Cardiac septum (tissue), 1 donor: ENCODE data around the gene MCM7. TPM values are rescaled to one million over a fixed set of nuclear protein-coding genes. Genes with fewer than 3 reads are reported as not detected.

ENCODE experiments used
- DNase-seq: peaks from one replicate; pipeline ENCODE4 v3.0.0-alpha.2; 2020; ENCODE audit warnings: low spot score
- intact Hi-C: fragments of 100-400 bp; cut with DNase I; formaldehyde crosslinking; loops from one replicate; pipeline ENCODE4 v1.14.0; 2022
- total RNA-seq: library from RNA; stranded (reverse); fragmentation: NEBNext Ultra II Directional; extraction: Animal tissue kit (Norgen Biotek cat#: 25700); gene quantifications from one replicate; pipeline ENCODE4 v1.2.1, GENCODE V29; 2021
- donor health status: DM: no; HTN: no; CAD: no.

The MCM7 gene
- total RNA-seq, 1 donor from 2014 or later: 20.5 TPM

DNA sequence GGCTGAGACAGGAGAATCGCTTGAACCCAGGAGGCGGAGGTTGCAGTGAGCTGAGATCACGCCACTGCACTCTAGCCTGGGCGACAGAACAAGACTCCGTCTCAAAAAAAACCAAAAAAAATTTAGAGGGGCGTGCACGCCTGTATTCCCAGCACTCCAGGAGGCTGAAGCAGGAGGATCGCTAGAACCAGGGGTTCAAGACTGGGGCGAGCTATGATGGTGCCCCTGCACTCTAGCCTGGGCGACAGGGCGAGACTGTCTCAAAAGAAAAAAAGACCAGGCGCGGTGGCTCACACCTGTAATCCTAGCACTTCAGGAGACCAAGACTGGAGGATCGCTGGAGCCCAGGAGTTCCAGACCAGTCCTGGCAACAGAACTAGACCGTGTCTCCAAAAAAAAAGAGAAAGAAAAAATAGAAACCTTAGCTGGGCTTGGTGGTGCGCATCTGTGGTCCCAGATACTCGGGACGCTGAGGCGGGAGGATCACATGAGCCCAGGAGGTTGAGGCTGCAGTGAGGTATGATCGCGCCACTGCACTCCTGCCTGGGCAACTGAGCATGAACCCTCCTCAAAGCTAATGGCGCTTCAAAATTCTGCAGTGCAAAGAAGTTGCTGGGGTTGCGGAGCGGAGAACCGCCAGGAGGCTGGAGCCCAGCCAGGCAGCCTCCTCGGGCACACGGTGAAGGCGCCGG is 25.2 kb upstream of the MCM7 start:
- DNase-seq: no peak
- intact Hi-C loops: loop anchor here (2.0 to 5.0 kb wide), 3 partner anchors 26 to 134 kb away; partner anchors contain the start of genes AP4M1, COPS6 and MCM7

- no peak for DNase-seq
- intact Hi-C loops: loop anchor here (5.0 kb wide), 2 partner anchors 37 to 132 kb away; partner anchors contain the start of gene COPS6
These were observed 23.4 kb upstream of the MCM7 start for GRCh38 chr7:100124301-100125230.

DNA sequence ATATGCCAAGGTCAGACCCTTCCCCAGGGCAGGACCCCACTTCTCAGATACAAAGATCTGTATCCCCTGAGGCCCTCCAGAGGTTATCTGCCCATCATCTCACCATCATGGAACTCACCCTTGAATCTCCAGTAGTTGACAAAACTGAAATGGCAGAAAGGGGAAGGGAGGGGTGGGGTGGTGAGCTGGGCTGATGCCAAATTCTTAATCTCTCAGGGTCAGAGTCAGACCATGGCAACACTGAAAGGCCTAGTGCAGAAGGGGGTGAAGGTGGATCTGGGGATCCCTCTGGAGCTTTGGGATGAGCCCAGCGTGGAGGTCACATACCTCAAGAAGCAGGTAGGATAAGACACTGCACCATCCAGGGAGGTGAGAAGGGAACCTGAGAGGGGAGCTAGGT is 21.4 kb upstream of the MCM7 start:
- no peak for DNase-seq
- intact Hi-C loops: no loop called here

- no peak for DNase-seq
- intact Hi-C loops: no loop called here
These were observed 20.9 kb upstream of the MCM7 start for GRCh38 chr7:100122067-100122466.

DNA sequence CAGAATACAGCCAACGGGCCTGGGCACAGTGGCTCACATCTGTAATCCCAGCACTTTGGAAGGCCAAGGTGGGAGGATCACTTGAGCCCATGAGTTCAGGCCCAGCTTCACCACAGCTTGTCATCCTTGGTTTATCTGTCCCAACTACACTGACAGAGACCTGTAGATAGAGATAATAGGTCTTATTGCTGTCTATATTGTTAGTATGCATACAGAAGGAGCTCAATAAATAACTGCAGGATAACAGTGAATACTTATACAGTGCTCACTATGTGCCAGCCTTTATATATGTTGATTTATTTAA is 19.5 kb upstream of the MCM7 start:
- intact Hi-C loops: no loop called here
- no peak for DNase-seq

DNA sequence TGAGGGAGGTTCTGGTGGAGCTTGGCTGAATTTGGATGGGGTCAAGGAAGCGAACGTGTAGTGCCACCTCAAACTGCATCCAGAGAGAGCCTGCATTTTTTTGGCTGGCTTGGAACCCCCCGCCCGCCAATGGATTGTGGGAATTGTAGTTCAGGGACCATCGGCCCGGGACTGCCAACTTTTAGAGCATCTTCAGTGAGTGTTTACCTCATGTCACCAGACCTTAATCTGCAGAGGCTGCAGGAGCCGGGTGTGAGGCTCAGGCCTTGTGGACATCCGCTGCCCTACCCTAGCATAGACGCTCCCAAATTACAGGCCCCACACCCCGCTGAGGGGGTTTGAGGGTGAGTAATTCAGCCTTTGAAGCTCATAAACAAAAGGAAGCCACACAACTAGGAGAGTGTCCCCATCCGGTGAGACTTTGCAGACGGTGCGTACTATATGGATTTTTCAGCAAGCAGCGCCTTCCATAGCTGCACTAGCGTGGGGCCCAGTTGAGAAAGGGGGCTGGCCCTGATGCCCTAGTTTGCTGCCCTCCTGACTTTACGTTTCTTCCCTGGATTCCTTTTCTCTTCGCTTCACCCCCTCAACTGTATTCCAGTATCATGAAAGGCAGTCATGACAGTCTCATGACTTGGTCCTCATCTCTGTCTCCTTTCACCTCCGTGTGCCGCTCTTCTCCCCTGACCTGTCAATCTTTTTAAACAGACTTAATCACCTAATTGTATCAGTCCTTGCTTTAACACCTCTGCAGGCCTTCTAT is 19.0 kb upstream of the MCM7 start:
- intact Hi-C loops: loop anchor here (1.0 kb wide), 2 partner anchors 7 to 20 kb away; no protein-coding TSS in a partner anchor
- DNase-seq: peak; percentile 80

DNA sequence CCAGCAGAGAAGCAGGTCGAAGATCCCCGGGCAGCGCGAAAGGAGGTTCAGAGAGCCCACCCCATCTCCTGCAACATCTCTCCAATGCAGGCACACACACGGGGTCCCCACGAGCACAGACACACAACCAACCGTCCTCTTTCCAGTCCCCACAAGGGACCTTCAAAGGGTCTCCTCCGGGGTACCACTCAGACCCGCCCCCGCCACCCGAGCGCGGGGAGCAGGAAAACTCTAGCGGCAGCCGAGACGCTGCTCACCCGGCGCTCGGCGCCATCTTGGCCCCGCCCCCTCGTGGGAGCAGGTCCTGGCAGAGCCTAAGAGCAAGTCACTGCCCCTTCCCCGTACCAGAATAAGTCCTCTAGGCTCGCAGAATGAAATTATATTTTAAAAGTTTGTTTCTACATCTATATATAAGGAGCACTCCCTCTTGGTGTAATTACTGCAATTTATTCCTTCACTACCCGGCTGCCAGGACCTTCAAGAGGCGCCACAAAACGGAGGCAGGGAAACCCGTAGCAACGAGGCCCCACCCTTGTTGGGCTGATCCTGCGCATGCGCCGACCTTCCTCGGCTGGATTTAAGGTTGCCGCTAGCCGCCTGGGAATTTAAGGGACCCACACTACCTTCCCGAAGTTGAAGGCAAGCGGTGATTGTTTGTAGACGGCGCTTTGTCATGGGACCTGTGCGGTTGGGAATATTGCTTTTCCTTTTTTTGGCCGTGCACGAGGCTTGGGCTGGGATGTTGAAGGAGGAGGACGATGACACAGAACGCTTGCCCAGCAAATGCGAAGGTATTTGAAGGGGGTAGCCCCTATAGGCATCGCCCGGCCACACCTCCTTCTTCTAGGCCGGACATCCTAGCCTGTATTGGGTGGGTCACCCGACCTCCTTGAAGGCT is 18.1 kb upstream of the MCM7 start, which contains the start of the genes CNPY4 and TAF6:
Gene CNPY4 (plus strand): TSS at position 563 of the 898 bp plus-strand sequence. CDS start 111 bp downstream, at position 674.
Gene TAF6 (minus strand): TSS at position 287 of the 898 bp plus-strand sequence. CDS start 5,149 bp downstream, outside the sequence.
- intact Hi-C loops: loop anchor here (1.0 kb wide), 2 partner anchors 8 to 19 kb away; no protein-coding TSS in a partner anchor
- peak; percentile 98 for DNase-seq

- intact Hi-C loops: loop anchor here (1.0 kb wide), 2 partner anchors 9 to 18 kb away; no protein-coding TSS in a partner anchor
- no peak for DNase-seq
These were observed 17.3 kb upstream of the MCM7 start for GRCh38 chr7:100118388-100119071.

GRCh38 chr7:100115026-100115425 is 13.8 kb upstream of the MCM7 start:
- DNase-seq: no peak

DNA sequence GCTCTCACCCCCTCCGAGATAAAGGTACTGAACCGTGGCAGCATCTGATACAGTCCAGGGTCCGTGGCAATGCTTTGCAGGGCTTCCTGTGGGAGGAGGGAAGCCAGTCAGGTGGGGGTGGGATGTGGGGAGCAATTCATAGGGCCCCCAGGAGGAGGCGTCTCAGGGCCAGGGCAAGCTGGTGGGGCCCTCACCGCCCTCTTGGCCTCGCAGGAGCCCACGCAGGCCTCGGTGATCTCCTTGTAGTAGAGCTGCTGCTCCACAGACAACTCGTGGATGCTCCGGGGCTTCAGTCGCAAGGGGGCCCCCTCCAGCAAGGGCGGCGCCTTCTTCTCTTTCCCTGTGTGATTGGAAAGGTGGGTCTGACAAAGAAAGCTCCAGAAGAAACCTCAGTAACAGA is 10.7 kb upstream of the MCM7 start:
- no peak for DNase-seq

More at GRCh38 chr7:100115026-100115425, 13.8 kb upstream of the MCM7 start:
- intact Hi-C loops: no loop called here

DNA sequence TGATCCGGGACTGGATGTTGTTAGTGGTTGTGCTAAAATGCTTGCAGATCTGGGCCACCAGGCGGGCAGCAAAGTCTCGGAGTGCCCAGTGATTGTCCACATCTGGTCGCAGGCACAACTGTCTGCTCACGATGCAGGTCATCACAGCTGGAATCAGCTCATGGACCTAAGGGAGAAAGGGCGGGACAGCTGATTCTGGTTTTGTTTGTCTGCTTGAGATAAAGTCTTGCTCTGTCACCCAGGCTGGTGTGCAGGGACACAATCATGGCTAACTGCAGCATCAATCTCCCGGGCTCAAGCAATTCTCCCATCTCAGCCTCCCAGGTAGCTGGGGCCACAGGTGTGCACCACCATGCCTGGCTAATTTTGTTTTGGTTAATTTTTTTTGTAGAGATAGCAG is 10.0 kb upstream of the MCM7 start:
- intact Hi-C loops: no loop called here
- DNase-seq: no peak

More for the DNA sequence above, 10.7 kb upstream of the MCM7 start:
- intact Hi-C loops: no loop called here

GRCh38 chr7:100109521-100110163 is 8.4 kb upstream of the MCM7 start:
- no peak for DNase-seq
- intact Hi-C loops: no loop called here

DNA sequence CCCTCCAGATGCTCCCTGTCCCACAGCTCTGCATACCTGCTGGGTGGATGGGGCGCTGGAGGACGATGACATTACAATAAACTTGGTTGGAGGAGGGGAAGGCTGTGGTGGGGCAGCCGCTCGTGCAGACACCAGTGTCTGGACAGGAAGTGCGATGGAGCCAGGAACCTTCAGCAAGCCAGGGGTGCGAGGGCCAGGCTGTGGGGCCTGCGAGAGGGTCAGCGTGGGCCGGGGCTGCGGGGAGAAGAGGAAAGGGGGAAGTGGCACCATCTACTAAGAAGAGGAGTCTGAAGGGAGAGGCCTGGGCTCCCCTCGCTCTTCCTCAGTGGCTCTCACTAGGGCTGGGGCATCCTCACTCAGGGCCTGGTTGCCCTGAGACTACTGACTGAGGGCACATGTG is 6.7 kb upstream of the MCM7 start:
- intact Hi-C loops: no loop called here
- DNase-seq: no peak

DNA sequence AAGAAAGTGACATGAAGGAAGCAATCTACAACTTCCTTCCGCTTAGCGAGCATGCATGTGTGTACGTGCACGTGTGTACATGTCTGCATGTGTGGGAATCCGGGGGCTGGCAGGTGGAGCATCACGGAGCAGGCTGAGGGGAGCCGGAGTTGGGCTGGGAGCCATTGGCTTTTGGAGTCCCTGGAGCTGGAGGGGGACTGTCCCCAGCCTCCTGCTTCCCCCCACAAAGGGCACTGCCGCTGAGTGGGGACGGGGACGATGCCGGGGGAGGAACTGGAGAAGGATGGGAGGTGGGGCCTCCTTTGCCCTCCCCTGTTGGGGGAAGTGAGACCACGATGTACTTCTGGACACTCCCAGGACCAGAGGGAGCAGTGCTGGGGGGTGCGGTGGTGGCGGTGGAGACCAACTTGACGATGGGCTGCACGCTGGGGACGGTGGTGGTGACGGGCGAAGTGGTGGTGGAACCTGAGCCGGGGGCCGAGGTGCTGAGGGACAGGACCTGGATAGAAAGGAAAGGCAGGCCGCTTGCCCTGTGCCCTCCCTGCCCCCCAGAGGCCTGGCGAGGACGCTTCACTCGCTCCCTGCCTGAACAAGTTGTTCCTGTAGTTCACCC is 6.0 kb upstream of the MCM7 start:
- intact Hi-C loops: no loop called here
- DNase-seq: no peak

GRCh38 chr7:100106633-100107032 is 5.4 kb upstream of the MCM7 start:
- no peak for DNase-seq
- intact Hi-C loops: no loop called here

- DNase-seq: no peak
- intact Hi-C loops: no loop called here
These were observed 4.3 kb upstream of the MCM7 start for GRCh38 chr7:100105534-100105933.
